ENCODE measurements around the gene CT45A3.
"Not testable (repeated sequence)": the region's sequence is repeated elsewhere in the genome, so short reads cannot be mapped to it uniquely, and the experiment has no call there.

Gene CT45A3, protein sequence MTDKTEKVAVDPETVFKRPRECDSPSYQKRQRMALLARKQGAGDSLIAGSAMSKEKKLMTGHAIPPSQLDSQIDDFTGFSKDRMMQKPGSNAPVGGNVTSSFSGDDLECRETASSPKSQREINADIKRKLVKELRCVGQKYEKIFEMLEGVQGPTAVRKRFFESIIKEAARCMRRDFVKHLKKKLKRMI

DNA sequence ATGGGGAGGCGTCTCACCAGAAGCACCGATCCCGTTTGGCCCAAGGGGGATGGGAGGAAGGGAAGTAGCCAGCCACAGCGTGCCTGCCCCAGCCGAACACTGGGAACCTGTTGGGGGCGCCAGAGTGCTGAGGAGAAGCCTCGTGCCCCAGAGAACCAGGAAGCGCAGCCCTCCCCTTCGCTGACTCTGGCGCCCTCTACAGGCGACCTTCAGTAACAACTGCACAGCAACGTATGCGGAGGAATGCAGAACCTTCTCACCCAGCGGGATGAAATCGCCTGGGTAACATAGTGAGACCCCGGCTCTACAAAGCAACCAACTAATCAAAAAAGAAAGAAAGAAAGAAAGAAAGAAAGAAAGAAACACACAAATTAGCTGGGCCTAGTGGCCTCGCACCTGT, at the start of gene CT45A3:
Gene CT45A3 (minus strand): TSS at position 101 of the 400 bp plus-strand sequence. CDS start 3,747 bp downstream, outside the sequence.
- not testable (repeated sequence) for H3K4me3 Mint-ChIP-seq

DNA sequence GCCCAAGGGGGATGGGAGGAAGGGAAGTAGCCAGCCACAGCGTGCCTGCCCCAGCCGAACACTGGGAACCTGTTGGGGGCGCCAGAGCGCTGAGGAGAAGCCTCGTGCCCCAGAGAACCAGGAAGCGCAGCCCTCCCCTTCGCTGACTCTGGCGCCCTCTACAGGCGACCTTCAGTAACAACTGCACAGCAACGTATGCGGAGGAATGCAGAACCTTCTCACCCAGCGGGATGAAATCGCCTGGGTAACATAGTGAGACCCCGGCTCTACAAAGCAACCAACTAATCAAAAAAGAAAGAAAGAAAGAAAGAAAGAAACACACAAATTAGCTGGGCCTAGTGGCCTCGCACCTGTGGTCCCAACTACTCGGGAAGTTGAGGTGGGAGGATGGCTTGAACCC, 34.7 kb upstream of the CT45A3 start, which contains the start of gene CT45A6:
Gene CT45A6 (minus strand): TSS at position 101 of the 400 bp plus-strand sequence. CDS start 3,794 bp downstream, outside the sequence.
- H3K36me3 Mint-ChIP-seq, H3K27ac Mint-ChIP-seq, H3K9me3 Mint-ChIP-seq, H3K4me3 Mint-ChIP-seq, H3K4me1 Mint-ChIP-seq, H3K27me3 Mint-ChIP-seq: not testable (repeated sequence)

More for the DNA sequence above, at the start of gene CT45A3:
- H3K27ac Mint-ChIP-seq, H3K27me3 Mint-ChIP-seq, H3K9me3 Mint-ChIP-seq, H3K36me3 Mint-ChIP-seq, H3K4me1 Mint-ChIP-seq: not testable (repeated sequence)

DNA sequence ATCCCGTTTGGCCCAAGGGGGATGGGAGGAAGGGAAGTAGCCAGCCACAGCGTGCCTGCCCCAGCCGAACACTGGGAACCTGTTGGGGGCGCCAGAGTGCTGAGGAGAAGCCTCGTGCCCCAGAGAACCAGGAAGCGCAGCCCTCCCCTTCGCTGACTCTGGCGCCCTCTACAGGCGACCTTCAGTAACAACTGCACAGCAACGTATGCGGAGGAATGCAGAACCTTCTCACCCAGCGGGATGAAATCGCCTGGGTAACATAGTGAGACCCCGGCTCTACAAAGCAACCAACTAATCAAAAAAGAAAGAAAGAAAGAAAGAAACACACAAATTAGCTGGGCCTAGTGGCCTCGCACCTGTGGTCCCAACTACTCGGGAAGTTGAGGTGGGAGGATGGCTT, 17.4 kb upstream of the CT45A3 start, which contains the start of gene CT45A5:
Gene CT45A5 (minus strand): TSS at position 101 of the 400 bp plus-strand sequence. CDS start 3,774 bp downstream, outside the sequence.
- H3K27ac Mint-ChIP-seq, H3K36me3 Mint-ChIP-seq, H3K9me3 Mint-ChIP-seq, H3K4me1 Mint-ChIP-seq, H3K4me3 Mint-ChIP-seq, H3K27me3 Mint-ChIP-seq: not testable (repeated sequence)

DNA sequence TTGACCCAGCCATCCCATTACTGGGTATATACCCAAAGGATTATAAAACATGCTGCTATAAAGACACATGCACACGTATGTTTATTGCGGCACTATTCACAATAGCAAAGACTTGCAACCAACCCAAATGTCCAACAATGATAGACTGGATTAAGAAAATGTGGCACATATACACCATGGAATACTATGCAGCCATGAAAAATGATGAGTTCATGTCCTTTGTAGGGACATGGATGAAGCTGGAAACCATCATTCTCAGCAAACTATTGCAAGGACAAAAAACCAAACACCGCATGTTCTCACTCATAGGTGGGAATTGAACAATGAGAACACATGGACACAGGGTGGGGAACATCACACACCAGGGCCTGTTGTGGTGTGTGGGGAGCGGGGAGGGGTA, 23.3 kb downstream of the CT45A3 start:
- not testable (repeated sequence) for H3K27me3 Mint-ChIP-seq, H3K27ac Mint-ChIP-seq, H3K36me3 Mint-ChIP-seq, H3K9me3 Mint-ChIP-seq, H3K4me3 Mint-ChIP-seq, H3K4me1 Mint-ChIP-seq

DNA sequence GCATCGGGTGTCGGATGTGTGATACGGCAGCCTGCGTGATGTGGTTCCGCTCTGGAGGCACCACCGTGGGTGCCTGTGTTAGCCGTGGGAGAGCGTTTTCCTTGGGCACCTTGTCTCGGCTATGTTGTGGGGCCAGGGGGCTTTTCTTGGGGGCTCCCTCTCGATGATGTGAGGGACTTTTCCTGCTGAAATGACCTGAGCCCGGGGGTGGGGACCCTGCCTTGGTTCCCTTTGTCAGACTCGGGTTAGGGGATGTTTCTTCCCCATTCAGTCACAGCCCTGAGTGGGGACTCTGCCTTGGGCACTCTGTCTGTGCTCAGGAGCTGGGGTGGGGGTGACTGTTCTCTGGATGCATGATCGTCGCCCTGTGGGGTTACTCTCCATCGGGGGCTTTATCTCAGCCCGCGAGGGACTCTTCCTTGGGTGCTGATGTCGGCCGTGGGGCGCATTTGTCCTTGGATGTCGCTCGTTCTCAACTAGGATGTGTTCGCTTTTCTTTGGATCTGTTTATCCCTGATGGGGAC, 26.7 kb downstream of the CT45A3 start:
- no peaks in the 10 kb centered on the region for H3K27me3 Mint-ChIP-seq
- H3K9me3 Mint-ChIP-seq = no peaks in the 10 kb centered on the region
- no peak overlapping the region for H3K27ac Mint-ChIP-seq
- no peak overlapping the region for H3K4me3 Mint-ChIP-seq
- H3K4me1 Mint-ChIP-seq = no peaks in the 10 kb centered on the region
- H3K36me3 Mint-ChIP-seq = no peaks in the 10 kb centered on the region

DNA sequence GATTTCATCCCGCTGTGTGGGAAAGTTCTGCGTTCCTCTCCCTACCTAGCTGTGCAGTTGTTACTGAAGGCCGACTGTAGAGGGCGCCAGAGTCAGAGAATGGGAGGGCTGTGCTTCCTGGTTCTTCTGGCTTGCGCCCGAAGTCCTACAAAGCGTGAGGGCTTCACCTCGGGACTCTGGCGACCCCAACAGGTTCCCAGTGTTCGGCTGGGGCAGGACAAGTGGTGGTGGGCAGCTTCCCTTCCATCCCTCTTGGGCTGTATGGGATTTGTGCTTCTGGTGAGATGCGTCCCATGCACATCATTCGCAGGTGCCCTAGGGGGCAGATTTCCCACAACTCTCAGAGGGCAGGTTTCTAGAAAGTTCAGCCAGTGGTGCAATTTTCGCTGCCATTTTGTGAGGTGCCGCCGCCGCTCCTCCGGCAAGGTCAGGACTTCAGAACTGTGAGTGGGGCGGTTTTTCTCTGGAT, 27.3 kb downstream of the CT45A3 start:
- Mint-ChIP-seq H3K9me3 (no peaks in the 10 kb centered on the region), H3K36me3 (no peaks in the 10 kb centered on the region), H3K4me3 (no peak overlapping the region), H3K27me3 (no peaks in the 10 kb centered on the region), H3K4me1 (no peaks in the 10 kb centered on the region), H3K27ac (no peak overlapping the region)

DNA sequence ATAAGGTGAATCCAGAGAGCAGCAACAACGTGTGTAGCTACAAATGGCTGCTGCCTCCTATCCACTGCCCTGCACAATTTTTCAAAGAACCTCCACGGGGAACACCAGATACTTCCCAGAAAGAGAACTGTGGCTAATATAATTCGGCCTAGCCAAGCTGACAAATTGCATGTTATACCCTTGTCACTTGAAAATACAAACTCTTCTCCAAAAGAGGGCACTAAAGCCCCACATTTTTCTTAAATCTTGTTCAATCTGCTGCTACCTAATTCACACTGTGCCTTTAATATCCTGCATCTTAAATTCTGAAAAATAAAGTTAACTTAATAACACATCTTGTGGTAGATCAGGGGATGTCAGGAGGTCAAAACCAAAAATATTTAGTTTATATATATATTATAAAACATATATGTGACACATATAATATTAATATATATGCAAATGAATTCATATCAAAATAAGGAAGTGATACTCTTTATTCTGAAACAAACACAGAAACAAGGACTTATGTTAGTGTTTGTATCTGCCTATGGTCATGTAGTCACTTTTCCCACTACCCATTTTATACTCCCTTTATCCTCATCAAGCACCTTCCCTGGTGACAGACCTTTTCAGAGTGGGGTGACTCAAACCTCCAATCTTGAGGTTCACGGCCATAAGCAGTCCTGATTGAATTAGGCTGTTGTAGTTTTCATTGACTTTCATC, 30.5 kb downstream of the CT45A3 start:
- Mint-ChIP-seq H3K36me3 (no peaks in the 10 kb centered on the region), H3K27ac (no peak overlapping the region), H3K9me3 (no peaks in the 10 kb centered on the region), H3K4me1 (no peaks in the 10 kb centered on the region), H3K27me3 (no peaks in the 10 kb centered on the region), H3K4me3 (no peak overlapping the region)

DNA sequence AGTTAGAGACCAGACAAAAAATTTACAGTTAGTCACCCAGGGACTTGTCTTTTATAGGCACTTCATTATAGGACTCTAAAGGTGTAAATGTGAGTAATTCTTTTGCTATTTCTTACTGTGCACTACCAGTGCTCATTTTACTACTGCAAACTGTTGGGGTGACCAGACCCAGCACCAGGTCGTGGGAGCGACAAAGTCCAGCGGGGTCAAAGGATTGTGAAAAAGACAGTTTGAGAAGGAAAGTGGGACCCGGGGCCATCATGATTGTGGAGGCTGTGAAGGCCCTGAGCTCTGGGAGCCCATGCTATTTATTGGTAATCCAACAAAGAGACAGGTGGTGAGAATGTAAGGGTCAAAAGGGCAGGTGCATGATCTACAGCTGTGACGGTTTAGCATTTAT, 33.3 kb downstream of the CT45A3 start:
- H3K4me1 Mint-ChIP-seq, H3K9me3 Mint-ChIP-seq, H3K27ac Mint-ChIP-seq, H3K27me3 Mint-ChIP-seq, H3K4me3 Mint-ChIP-seq, H3K36me3 Mint-ChIP-seq: not testable (repeated sequence)

DNA sequence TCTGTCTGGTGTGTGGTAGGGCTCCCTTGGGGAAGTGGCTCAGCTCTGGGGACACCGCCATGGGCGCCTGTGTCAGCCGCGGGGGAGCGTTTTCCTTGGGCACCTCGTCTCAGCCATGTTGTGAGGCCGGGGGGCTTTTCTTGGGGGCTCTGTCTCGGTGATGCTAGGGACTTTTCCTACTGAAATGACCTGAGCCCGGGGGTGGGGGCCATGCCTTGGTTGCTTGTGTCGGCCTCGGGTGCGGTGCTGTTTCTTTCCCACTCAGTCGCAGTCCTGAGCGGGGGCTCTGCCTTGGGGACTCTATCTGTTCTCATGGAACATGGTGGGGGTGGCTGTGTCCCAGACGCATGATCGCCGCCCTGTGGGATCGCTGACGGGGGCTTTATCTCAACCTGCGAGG, 54.2 kb downstream of the CT45A3 start:
- H3K27me3 Mint-ChIP-seq = peaks cover 1% of the 10 kb centered on the region
- H3K9me3 Mint-ChIP-seq = no peaks in the 10 kb centered on the region
- no peak overlapping the region for H3K27ac Mint-ChIP-seq
- no peaks in the 10 kb centered on the region for H3K4me1 Mint-ChIP-seq
- no peak overlapping the region for H3K4me3 Mint-ChIP-seq
- no peaks in the 10 kb centered on the region for H3K36me3 Mint-ChIP-seq

DNA sequence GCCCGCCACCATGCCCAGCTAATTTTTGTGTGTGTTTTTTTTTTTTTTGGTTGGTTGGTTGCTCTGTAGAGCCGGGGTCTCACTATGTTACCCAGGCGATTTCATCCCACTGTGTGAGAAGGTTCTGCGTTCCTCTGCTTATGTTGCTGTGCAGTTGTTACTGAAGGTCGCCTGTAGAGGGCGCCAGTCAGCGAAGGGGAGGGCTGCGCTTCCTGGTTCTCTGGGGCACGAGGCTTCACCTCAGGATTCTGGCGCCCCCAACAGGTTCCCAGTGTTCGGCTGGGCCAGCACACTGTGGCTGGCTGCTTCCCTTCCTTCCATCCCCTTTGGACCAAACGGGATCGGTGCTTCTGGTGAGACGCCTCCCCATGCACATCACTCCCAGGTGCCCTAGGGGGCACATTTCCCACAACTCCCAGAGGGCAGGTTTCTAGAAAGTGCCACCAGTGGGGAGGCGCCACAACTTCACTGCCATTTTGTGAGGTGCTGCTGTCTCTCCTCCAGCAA, 54.8 kb downstream of the CT45A3 start, which contains the start of gene CT45A1:
Gene CT45A1 (plus strand): TSS at position 457 of the 507 bp plus-strand sequence. CDS start 5,302 bp downstream, outside the sequence.
- not testable (repeated sequence) for H3K4me3 Mint-ChIP-seq, H3K27ac Mint-ChIP-seq, H3K4me1 Mint-ChIP-seq, H3K36me3 Mint-ChIP-seq, H3K27me3 Mint-ChIP-seq, H3K9me3 Mint-ChIP-seq

Data from activated naive CD4-positive, alpha-beta T cell treated with anti-CD3 and anti-CD28 coated beads, Interleukin-2, amount 50 U/mL, for 24 hours (primary cell).